ENCODE results near the gene FNDC3B. TPM values are rescaled to one million over a fixed set of nuclear protein-coding genes. Genes with fewer than 3 reads are reported as not detected.

FNDC3B gene
- total and polyA plus RNA-seq, 10 donors: 3.1 to 149 (median 103) TPM

DNA sequence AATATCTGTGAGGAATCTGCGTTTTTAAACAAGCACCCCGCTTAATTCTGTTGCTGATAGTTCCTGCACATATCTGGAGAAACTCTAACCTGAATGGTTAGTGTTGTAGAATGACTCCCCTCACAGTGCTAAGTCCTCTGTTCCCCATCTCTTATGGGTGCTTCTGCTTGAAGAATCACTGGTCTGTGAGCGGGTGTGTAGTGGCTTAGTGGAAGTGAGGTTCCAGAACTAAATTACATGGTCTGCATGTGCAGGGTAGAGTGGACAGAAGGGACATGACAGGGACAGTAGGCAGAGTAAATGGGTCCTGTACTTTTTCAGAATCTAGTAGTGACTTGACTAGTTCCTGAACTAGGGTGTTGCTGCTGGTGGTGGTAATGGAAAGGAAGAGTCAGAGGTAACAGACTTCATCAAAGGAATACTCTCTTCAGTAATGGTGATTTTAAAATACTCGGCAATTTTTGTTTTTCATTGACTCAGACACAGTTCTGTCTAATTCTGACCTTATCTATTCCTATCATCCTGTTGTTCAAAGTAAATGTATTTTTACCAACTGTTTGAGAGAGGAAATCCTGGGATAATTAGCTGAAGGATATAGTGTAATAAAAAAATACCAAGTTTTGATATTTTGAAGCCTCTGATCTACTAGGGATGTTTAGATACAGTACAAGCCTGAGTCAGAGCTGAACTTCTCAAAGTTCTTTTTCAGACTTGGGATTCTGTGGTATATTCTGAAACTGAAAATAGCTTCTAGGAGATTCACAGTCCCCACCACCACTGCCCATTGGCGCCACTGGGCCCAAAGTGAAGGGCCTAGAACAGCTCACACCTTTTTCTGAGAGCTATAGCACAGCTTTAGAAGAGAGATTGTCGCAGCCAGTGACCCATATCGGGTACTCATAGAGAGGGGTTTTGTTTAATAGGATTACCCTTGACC, 55.5 kb downstream of the FNDC3B start:
- Histone ChIP-seq H3K9me3 (no peaks in the 10 kb centered on the region), H3K27ac (peak overlapping the region in 7 of 8 donors; percentile 28 to 77 (median 53)), H3K4me3 (no peak overlapping the region), H3K36me3 (no peaks in the 10 kb centered on the region), H3K27me3 (replicated peaks in 1 of 7) (no peaks in the 10 kb centered on the region), H3K4me1 (peaks cover 5 to 79% (median 53%) of the 10 kb centered on the region in 6 donors)
- intact Hi-C loops (cut with DNase I; ENCODE audit: low total_unique reads): no loop called here
- WGBS, 5 donors: 80 to 90% (median 84%) methylated on average over 7 of the region's 7 CpGs
- no peak for DNase-seq
- TF ChIP-seq, protein P1, sequence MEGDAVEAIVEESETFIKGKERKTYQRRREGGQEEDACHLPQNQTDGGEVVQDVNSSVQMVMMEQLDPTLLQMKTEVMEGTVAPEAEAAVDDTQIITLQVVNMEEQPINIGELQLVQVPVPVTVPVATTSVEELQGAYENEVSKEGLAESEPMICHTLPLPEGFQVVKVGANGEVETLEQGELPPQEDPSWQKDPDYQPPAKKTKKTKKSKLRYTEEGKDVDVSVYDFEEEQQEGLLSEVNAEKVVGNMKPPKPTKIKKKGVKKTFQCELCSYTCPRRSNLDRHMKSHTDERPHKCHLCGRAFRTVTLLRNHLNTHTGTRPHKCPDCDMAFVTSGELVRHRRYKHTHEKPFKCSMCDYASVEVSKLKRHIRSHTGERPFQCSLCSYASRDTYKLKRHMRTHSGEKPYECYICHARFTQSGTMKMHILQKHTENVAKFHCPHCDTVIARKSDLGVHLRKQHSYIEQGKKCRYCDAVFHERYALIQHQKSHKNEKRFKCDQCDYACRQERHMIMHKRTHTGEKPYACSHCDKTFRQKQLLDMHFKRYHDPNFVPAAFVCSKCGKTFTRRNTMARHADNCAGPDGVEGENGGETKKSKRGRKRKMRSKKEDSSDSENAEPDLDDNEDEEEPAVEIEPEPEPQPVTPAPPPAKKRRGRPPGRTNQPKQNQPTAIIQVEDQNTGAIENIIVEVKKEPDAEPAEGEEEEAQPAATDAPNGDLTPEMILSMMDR (IDR thresholded peaks at IDR 0.05 in 8 of 11, conservative IDR thresholded peaks at IDR 0.05 in 3 of 11): peak in 1 of 11 experiments; percentile 19
- TF ChIP-seq POLR2A (IDR thresholded peaks at IDR 0.05) (no peak), POLR2AphosphoS5 (IDR thresholded peaks at IDR 0.05) (no peak)

DNA sequence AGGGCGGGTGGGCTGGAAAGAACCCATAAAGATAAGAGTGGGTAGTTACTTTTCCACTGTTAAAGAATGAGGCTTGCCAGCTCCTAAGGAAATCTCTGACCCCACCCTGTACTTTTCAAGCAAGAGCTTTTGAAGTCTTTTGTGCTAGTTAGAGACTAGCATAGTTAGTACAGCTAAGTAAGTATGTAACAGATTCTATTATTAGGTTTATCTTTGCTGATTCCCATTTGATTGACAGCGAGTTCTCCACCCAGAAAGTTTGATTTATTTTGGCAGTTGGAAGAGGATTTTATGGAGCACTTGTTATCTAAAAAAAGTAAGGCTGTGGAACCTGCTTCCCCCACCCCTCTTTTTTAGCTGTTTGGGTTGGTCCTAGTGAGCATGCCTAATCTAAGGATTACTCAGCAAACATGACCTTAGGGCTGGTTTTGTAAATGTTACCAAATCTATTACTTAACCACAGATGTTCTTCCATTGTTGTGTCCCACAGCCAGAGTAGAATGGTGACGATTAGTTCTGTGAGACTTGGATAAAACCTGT, 57.6 kb downstream of the FNDC3B start:
- H3K4me3 ChIP-seq: no peak overlapping the region
- H3K27me3 ChIP-seq (replicated peaks in 1 of 7): no peaks in the 10 kb centered on the region
- intact Hi-C loops (cut with DNase I; ENCODE audit: low total_unique reads): no loop called here
- TF ChIP-seq, protein P1 (IDR thresholded peaks at IDR 0.05 in 8 of 11, conservative IDR thresholded peaks at IDR 0.05 in 3 of 11): no peak
- no peak for TF ChIP-seq POLR2AphosphoS5 (IDR thresholded peaks at IDR 0.05)
- TF ChIP-seq POLR2A (IDR thresholded peaks at IDR 0.05): no peak
- H3K9me3 ChIP-seq: no peaks in the 10 kb centered on the region
- H3K27ac ChIP-seq: peak overlapping the region in 6 of 8 donors; percentile 2 to 77 (median 32)
- 68 to 90% (median 75%) methylated on average over 3 of the region's 3 CpGs for WGBS, 5 donors
- no peak for DNase-seq
- no peaks in the 10 kb centered on the region for H3K36me3 ChIP-seq
- H3K4me1 ChIP-seq: peaks cover 6 to 83% (median 53%) of the 10 kb centered on the region in 6 donors

DNA sequence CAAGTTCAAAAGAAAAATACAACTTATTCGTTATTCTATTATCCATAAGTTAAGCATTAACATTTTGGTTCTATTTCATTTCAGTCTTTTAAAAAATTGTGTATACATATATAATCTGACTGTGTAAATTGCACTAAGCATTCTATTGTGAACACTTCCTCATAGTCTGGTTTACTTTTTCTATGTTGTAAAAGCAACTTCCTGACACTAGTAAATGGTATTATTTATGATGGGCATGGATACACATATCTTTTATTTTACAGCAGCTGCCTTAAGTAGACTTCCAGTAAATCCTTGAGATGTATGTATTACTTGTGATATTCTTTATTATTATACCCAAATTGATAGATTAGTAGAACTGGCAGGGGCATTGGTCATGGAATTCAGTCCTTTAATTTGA, 58.2 kb downstream of the FNDC3B start:
- Histone ChIP-seq H3K9me3 (no peaks in the 10 kb centered on the region), H3K27me3 (replicated peaks in 1 of 7) (no peaks in the 10 kb centered on the region), H3K4me3 (no peak overlapping the region), H3K27ac (peak overlapping the region in 5 of 8 donors; percentile 5 to 77 (median 57)), H3K4me1 (peaks cover 12 to 83% (median 57%) of the 10 kb centered on the region in 6 donors), H3K36me3 (no peaks in the 10 kb centered on the region)
- DNase-seq: no peak
- 83 to 97% (median 95%) methylated on average over 1 of the region's 1 CpG for WGBS, 5 donors
- intact Hi-C loops (cut with DNase I; ENCODE audit: low total_unique reads): no loop called here
- TF ChIP-seq POLR2AphosphoS5 (IDR thresholded peaks at IDR 0.05) (no peak), POLR2A (IDR thresholded peaks at IDR 0.05) (no peak)
- TF ChIP-seq, protein P1 (IDR thresholded peaks at IDR 0.05 in 8 of 11, conservative IDR thresholded peaks at IDR 0.05 in 3 of 11): no peak
